GM21528 (cell line): ENCODE data around the gene TMCO4.

ENCODE experiments used
- ATAC-seq: cut with Tn5 transposase; IDR thresholded peaks from one replicate; pipeline ENCODE4 v1.9.1; 2021; ENCODE audit warnings: mild to moderate bottlenecking, moderate library complexity; ENCODE audit not compliant: unreplicated experiment, low FRiP score

Gene TMCO4

DNA sequence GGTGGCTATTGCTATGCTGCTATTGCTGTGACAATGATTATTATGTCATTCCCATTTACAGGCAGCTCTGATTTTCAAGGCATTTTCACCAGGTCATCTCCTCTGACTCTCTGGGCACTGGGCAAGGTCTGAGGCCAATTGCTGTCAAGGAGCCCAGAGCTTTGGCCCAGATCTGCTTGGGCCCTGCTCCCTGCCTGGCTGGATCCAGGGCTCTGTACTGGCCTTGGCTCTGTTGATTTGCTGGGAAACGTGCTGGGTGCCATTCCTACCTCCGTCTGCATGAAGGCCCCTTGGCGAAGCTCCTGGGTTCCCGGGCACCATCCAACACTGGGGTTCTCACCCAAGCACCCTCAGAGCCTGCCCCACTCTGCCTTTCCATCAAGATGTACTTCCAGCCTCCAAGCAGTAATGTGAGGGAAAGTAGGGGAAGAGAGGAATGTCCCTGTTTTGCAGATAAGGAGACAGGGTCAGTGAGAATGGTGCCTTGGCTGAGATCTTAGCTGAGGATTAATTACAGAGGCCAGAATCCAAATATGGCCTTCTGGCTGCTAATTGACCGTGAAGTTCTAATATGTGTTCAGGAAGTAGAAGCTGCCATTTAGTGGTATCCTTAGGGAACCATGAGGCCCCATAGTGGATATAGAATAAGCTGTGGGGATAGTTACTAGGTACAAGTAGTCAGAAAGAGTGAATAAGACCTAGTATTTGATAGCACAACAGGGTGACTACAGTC is 71.1 kb downstream of the TMCO4 start:
- no peak for ATAC-seq

DNA sequence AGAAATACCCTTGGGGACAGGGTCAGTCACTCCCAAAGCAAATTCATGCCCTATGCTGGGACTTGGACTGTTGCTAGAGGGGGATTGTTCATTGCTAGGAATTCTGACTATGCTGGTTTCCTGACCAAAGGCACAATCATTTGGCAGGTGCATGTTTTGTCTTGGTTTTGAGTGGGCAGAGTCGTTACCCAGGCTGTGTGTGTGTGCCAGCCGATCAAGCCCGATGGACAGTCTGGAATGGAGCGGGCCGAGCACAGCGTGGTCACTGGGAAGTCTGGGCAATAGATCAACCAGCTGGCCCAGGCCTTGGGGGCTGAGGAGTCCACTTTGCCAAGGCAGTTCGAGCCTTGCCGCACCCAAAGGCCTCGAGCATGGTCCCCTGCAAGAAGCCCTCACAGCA is 74.1 kb downstream of the TMCO4 start:
- ATAC-seq: no peak

DNA sequence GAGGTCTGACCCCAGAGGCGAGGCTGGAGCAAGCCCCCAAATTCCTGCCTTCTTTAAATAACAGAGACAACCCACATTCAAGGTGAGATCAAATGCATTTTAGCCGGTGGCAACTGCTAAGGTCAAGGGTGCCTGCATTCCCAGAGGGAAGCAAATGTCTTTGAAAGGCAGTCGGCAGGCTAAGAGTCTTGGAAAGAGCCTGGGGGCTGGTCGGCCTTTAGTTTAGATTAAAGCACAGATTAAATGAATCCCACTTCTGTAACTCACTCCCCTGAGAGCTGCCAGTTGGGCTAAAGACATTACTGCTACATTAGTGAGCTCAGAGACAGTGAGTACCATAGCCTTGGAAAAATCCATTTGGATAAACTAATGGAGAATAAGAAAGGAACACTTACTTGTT is 75.8 kb downstream of the TMCO4 start:
- ATAC-seq: no peak

DNA sequence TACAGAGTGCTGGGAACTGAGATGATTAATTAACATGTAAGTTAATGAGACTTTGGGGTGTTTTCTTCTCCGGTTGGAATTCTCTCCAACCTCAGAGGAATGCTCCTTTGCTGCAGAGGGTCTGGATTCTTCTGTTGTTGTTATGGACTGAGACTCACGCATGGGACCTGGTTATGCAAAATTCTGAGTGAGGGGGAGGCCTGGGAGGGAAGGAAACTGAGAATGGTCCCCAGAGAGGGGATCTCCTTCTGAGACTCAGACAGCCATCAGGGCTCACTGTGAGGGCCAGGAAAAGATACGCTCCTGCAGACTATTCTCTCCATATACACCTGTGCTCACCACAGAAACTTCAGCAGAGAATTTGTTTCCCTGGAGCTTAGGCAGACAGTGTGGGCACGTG is 78.7 kb downstream of the TMCO4 start:
- ATAC-seq: no peak

DNA sequence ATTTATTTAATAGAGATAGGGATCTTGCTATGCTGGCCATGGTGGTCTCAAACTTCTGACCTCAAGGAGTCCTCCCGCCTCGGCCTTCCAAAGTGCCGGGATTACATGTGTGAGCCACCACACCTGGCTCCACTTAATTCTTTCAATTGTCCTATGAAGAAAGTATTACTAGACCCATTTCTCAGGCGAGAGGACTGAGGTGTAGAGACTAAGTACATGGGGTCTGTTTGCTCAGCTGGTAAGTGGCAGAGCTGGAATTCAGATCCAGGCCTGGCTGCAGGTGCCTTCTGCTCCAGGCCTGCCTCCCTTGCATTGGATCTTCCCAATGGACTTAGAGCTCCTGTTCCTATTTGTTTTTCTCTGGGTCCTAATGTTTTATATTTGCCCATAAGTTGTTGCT is 79.5 kb downstream of the TMCO4 start:
- no peak for ATAC-seq

DNA sequence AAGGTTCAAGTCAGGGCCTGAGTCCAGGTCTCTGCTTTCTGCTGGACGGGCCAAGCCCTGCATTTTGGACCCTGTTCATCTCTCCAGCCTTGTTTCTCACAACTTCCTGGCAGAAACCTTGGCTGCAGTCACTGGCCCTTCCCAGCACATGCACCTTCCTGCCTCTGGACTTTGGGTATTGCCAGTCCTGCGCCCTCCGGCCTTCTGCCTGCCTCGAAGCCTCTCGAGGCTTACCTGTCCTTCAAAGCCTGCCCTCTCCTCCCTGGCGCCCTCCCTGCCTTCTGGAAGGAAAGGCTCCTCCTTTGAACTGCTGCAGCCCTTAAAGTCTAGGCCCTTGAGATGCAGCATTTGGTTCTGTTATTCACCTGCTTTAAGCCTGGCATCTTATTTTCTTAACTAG is 82.2 kb downstream of the TMCO4 start:
- ATAC-seq: no peak

DNA sequence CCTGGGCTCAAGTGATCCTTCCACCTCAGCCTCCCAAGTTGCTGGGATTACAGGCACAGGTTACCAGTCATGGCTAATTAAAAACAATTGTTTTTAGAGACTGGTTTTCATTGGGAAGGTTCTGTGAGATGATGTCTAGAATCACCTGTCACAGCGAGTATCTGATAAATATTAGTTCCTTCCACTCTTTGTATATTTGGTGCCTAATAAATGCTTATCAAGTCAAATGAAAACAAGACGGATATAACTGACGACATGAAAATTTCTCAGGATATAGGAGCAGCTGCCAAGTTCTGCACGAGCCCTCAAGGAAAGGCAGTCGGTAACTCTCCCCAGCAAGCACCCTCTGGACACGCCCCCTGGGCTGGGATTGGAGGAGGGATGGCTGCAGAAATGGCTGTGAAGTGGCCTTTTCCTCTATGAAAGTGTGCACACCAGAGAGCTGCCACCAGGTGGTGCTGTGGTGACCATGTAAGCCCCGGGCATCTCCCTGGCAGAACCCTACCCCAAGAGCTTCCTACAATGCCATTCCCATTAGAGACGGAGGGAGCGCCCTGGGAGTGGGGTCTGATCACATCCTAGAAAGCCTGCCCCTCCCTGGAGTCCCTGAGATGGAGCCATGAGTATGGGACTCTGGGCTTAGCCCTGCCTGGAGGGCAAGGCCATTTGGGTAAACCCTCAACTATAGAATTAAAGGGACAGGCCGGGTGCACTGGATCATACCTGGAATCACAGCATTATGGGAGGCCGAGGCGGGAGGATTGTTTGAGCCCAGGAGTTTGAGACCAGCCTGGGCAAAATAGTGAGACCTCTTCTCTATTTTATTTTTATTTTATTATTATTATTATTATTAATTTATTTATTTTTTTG is 84.1 kb downstream of the TMCO4 start:
- ATAC-seq: no peak

DNA sequence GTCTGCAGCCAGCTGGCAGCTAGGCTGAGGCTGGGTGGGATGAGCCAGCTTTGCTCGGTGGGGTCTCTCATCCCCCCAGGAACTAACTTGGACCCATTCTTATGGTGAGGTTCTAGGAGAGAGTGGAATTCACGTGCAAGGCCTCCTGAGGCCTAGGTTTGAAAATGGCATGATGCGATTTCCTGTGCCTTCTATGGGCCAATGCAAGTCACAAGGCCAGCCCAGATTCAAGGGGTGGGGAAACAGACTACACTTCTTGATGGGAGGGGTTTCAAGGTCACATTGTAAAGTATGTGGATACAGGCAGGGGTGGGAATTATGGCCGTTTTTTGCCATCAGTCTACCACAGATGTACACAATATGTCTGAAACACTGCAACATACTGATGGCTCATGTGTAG is 86.8 kb downstream of the TMCO4 start:
- ATAC-seq: no peak

DNA sequence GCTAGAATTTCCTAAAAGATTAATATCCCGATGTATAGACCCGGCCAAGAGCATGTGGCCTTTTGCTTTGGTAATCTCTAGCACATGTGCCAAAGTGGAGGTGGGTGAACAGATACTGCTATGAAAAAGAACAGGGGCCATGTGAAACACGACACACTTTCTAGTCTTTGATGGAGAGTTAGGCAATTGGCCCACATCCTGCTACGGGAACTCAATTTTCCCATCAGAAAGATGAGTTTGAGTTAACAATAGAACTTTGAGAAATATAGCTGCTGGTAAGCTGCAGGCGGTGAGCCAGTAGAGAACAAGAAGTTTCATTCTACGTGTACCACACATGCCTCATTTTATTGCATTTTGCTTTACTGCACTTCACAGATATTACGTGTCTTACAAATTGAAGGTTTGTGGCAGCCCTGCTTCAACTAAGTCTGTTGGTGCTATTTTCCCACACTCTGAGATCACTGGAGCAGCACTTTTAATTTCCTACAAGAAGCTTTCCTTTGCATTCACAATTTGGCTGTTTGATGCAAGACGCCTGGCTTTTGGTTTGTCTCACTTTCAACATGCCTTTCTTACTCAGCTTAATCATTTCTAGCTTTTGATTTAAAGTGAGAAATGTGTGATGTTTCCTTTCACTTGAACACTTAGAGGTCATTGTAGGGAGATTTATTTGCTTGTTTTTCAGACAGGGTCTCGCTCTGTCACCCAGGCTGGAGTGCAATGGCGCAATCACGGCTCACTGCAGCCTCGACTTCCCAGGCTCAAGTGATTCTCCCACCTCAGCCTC is 88.7 kb downstream of the TMCO4 start:
- peak; percentile 57 for ATAC-seq

DNA sequence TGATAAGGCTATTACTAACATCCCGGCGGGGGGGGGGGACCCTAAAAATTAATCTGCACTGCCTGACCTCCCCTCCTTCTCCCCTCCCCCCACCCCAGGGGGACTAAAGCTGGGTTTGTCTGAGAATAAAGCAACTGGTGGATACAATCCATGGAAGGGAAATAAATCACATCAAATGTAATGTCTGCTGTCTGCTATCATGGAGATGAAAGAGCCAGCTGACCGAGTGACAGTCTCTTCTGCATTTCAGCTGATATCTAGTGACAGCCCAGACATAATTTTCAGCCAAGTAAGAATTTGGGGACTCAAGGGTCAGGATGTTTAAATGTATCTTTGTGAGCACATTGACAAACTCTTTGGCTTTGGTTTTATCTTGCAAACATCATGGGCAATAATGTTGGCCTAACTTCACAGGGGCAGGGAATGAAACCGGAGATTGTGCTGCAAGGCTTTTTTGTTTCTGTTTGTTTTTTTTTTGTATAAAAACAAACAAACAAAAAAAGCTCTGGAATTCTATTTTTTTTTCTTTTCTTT is 90.4 kb downstream of the TMCO4 start:
- ATAC-seq: no peak

DNA sequence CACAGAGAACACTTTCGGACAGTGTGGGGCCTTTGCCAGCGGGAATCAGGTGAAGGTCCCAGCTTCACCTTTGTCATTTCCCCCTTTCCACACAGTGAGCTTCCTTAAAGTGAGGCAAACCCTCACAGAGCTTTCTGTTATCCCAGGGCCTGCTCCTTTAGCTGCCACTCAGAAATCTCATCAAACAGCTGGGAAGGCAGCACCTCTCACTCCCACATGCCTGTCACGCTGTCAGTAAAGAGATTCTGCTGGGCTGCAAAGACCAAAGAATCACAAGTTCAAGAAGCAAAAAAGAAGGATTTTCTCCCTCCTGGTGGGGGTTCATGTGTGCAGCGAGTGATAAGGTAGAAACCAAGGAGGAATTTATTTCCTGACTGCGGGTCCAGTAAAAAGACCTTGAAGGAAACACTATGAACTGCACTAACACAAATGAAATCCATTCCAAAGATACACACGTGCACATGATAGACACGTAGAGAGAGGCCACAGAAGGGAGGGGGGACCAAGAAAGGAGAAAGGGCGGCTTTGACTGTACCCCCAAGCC is 91.1 kb downstream of the TMCO4 start:
- ATAC-seq: no peak

DNA sequence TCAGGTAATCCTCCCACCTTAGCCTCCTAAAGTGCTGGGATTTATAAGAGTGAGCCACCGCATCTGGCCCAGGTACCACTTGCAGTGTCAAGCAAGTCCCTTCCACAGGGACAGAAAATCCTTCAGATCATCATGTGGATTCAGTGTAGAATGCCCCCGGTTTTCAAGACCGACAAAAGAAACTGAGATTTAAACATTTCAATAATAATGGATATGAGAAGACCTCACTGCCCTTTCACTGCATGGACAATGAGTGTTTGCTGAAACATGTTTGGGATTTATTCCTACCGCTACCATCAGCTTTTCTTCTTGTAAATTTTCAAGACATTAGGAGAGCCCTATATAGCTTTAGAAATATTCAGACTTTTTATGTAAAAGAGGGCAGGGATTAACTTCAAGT is 93.6 kb downstream of the TMCO4 start:
- ATAC-seq: no peak

DNA sequence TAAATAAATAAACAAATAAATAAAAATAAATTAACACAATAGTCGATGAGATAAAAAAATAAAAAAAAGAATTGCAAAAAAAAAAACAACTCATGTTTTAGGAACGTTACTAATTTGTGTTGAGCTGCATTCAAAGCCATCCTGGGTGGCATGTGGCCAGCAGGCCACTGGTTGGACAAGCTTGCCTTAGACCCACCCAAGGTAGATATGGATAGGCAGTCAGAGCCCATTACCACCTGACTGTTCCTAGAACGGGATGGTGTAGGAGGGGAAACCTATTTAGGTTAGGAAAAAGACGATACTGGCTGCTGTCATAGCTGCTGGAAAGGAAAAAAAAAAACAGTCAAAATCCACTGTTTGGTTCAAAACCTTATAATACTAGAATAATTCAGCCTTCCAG is 94.3 kb downstream of the TMCO4 start:
- ATAC-seq: no peak

DNA sequence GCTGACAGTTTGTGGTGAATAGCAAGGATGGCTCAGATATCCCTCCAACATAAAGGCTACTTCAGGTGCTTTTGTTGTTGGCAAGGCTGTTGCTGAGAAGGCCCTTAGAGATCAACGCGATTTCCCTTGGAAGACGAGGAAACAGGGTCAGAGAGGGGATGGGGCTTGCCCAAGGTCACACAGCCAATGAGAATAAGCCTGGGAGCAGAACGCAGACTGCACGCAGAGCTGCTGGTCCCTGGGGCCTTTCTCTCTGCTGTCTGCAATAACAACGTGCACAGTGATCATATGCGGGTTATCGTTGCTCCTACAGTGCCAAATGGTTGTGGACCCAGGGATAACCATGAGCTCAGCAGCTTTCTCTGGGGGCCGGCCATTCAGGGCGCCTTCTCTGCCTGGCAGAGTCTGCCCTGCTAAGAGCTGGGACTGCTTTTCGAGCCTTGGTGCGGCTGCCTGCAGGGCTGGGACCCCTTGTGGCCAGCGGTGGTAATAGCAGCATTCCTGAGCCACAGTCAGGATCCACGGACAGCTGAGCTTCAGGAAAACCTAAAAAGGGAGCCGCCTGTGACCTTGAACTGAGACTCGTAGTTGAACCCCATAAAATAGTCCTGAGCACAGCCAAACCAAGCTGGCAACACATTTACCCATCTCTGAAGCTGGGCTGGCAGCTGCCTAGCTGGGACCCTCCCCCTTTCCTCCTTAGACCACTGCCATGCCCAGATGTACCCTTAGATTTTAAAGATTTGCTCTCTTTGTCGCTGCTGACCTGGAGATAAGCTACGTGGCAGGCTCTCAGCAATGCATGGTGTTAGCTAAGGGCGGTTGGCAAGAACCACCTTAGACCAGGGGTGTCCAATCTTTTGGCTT is 95.2 kb downstream of the TMCO4 start:
- no peak for ATAC-seq

DNA sequence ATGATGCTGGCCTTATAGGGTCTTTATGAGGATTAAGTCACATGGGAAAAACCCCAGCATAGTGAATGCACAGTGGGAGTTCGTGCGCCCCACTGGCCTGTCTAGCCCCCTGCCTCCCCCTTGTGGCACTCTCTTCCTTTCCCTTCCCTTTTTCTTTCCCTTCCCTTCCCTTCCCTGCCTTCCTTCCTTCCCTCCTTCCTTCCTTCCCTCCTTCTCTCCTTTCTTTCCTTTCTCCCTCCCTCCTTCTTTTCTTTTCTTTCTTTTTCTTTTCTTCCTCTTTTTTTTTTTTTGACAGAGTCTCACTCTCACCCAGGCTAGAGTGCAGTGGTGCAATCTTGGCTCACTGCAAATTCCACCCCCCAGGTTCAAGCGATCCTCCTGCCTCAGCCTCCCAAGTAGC is 96.4 kb downstream of the TMCO4 start:
- no peak for ATAC-seq

DNA sequence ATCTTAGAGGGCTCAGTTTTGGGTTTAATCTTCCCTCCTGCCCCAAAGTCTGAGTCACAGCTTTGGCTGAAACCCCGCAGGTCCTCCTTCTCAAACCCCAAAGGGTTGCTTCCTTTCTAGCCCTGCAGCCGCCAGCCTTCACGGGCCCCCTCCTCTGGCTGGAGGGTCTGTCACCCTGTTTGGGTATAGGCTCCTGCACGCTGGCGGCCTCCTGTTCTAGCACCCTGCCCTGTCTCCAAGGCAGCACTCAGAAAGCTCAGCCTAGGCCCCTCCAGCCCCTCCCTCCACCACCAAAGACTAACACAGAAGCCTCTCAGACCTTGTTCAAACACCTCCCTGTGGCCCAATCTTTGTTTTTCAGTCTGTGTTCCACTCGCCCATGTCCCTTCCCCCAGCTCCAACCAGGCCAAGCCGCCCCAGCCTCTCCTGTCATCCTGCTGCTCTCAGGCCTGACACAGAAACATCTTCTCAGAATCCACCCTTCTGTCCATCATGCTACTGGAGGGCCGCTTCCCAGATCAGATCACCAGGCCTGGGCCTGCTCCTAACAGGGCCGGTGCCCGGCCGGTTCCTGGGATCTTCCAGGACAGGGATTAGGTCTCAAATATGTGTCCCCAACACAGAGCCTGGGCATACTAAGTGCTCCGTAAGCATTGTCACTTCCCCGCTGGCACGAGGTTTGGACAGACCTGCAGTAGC is 99.5 kb downstream of the TMCO4 start:
- ATAC-seq: no peak

DNA sequence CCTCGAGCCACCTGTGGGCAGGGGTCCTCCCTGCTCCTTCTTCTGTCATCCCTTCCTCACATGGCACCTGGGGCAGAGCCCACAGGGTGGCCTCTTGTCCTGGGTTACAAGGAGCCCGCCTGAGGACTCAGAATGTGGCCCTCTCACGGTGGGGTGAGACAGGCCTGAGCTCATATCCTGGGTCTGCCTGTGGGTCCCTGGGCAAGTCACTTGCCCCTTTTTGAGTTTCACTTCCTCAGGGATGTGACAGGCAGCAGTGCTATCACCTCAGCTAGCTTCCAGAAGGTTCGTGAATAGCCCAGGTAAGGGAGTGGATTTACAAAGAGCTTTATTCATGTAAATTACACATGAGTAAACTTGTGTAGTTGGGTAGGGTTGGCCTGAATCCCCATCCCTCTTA is 101.5 kb downstream of the TMCO4 start:
- no peak for ATAC-seq

DNA sequence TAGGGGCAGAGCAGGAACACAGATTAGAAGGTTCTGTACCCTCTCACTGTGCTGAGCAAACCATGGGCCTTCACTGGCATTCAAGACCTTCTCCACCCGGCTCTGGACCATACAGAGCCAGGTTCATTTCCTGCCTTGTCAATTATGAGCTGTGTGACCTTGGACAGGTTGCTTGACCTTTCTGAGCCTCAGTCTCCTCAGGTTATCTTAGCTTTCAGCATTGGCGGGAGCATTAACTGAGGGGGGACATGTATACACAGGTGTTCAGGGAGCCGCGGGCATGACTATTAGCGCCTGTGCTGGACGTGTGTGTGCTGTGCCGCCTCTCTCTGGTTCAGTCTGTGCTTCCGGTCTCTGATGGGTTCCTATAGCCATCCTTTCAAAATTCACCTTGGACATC is 102.9 kb downstream of the TMCO4 start:
- no peak for ATAC-seq

DNA sequence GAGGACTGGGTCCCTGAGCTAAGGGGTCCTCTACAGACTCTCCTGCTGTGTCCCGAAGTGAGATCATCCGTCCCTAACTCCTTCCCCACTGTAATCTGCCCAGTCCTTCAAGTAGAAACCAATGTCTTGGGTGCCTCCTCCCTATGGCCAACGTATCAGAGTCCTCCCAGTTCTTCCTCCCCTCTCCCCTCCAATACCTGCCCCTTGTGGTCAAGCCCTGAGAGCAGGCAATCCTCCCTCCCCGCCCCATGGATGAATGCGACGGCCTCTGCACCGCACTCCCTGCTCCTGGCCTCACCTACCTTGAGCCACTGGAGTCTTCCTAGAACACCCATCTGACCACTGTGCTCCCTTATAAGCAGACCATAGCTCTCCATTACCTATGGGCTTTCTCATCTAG is 103.9 kb downstream of the TMCO4 start:
- ATAC-seq: no peak
